ENCODE measurements around the gene HNF1A. TPM values are rescaled to one million over a fixed set of nuclear protein-coding genes. Genes with fewer than 3 reads are reported as not detected.
A peak's percentile ranks its signal among the peaks of the same experiment; 100 is the strongest.

Gene HNF1A
- total and polyA plus RNA-seq, 2 of the 13 experiments (the other 11 are each of a cell fraction or from before 2014, with no cell fraction given): 13.4 to 34.7 TPM

DNA sequence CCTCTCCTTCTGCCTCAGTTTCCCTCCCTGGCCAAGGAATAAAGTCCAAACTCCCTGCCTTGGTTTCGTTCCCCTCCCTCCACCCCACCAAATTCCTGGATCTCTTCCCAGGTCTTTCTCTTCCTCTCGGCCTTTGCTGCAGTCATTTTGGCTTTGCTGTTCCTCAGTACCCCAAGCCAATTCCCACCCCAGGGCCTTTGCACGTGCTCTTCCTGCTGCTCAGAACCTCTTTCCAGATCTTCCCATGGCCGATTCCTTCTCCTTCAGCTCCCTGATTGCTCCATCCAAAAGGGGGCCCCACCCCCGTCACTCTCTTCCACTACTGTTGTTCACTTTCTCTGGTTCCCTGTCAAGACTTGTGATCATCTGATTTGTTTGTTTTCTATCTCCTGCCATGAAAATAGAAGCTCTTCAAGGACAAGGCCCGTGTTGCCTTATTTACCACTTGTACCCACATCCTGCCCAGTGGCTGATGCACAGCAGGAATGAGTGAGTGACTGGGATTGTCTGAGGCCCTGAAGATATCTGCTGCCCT, 3.1 kb downstream of the HNF1A start (continued):
- TF ChIP-seq, protein P1, sequence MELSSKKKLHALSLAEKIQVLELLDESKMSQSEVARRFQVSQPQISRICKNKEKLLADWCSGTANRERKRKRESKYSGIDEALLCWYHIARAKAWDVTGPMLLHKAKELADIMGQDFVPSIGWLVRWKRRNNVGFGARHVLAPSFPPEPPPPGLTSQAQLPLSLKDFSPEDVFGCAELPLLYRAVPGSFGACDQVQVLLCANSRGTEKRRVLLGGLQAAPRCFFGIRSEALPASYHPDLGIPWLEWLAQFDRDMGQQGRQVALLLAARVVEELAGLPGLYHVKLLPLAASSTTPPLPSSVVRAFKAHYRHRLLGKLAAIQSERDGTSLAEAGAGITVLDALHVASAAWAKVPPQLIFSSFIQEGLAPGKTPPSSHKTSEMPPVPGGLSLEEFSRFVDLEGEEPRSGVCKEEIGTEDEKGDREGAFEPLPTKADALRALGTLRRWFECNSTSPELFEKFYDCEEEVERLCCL (CRISPR knock-in tag; IDR thresholded peaks at IDR 0.05; ENCODE audit: borderline replicate concordance): no peak
- TF ChIP-seq, protein P2, sequence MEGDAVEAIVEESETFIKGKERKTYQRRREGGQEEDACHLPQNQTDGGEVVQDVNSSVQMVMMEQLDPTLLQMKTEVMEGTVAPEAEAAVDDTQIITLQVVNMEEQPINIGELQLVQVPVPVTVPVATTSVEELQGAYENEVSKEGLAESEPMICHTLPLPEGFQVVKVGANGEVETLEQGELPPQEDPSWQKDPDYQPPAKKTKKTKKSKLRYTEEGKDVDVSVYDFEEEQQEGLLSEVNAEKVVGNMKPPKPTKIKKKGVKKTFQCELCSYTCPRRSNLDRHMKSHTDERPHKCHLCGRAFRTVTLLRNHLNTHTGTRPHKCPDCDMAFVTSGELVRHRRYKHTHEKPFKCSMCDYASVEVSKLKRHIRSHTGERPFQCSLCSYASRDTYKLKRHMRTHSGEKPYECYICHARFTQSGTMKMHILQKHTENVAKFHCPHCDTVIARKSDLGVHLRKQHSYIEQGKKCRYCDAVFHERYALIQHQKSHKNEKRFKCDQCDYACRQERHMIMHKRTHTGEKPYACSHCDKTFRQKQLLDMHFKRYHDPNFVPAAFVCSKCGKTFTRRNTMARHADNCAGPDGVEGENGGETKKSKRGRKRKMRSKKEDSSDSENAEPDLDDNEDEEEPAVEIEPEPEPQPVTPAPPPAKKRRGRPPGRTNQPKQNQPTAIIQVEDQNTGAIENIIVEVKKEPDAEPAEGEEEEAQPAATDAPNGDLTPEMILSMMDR (CRISPR knock-in tag; IDR thresholded peaks at IDR 0.05): no peak
- TF ChIP-seq TRAFD1 (CRISPR knock-in tag; IDR thresholded peaks at IDR 0.05; ENCODE audit: borderline replicate concordance) (no peak), HMGA1 (CRISPR knock-in tag; conservative IDR thresholded peaks at IDR 0.05) (no peak), SP140L (CRISPR knock-in tag; IDR thresholded peaks at IDR 0.05; ENCODE audit: borderline replicate concordance) (no peak), ARNT2 (CRISPR knock-in tag; IDR thresholded peaks at IDR 0.05; ENCODE audit: low read depth) (no peak), POLR2AphosphoS5 (IDR thresholded peaks at IDR 0.05; ENCODE audit: low read depth, low read length) (no peak), ZNF337 (CRISPR knock-in tag; IDR thresholded peaks at IDR 0.05; ENCODE audit: borderline replicate concordance, low read depth) (no peak), ELF3 (CRISPR knock-in tag; IDR thresholded peaks at IDR 0.05) (peak; percentile 39; the same call in 1 of the 2 replicates), HOXD1 (CRISPR knock-in tag; IDR thresholded peaks at IDR 0.05) (no peak), ZNF234 (CRISPR knock-in tag; conservative IDR thresholded peaks at IDR 0.05) (no peak), PHF21A (CRISPR knock-in tag; IDR thresholded peaks at IDR 0.05) (peak; percentile 61; the same call in 1 of the 2 replicates), CREB3 (CRISPR knock-in tag; IDR thresholded peaks at IDR 0.05) (no peak), ZNF260 (CRISPR knock-in tag; IDR thresholded peaks at IDR 0.05; ENCODE audit: borderline replicate concordance, low read depth) (no peak), ZNF660 (CRISPR knock-in tag; IDR thresholded peaks at IDR 0.05; ENCODE audit: borderline replicate concordance, low read depth) (no peak), ZFP37 (CRISPR knock-in tag; IDR thresholded peaks at IDR 0.05; ENCODE audit: borderline replicate concordance) (0 out of 2 replicates have a peak, but pooled peaks have one; percentile 22), RBM22 (optimal IDR thresholded peaks at IDR 0.05; ENCODE audit: low read length) (peak; percentile 26), SIN3B (IDR thresholded peaks at IDR 0.05; ENCODE audit: low read length) (no peak), MAZ (IDR thresholded peaks at IDR 0.05; ENCODE audit: borderline replicate concordance, low read depth, low read length) (no peak), MAZ (CRISPR knock-in tag; IDR thresholded peaks at IDR 0.05; ENCODE audit: low read depth) (no peak)
- TF ChIP-seq, protein P3, sequence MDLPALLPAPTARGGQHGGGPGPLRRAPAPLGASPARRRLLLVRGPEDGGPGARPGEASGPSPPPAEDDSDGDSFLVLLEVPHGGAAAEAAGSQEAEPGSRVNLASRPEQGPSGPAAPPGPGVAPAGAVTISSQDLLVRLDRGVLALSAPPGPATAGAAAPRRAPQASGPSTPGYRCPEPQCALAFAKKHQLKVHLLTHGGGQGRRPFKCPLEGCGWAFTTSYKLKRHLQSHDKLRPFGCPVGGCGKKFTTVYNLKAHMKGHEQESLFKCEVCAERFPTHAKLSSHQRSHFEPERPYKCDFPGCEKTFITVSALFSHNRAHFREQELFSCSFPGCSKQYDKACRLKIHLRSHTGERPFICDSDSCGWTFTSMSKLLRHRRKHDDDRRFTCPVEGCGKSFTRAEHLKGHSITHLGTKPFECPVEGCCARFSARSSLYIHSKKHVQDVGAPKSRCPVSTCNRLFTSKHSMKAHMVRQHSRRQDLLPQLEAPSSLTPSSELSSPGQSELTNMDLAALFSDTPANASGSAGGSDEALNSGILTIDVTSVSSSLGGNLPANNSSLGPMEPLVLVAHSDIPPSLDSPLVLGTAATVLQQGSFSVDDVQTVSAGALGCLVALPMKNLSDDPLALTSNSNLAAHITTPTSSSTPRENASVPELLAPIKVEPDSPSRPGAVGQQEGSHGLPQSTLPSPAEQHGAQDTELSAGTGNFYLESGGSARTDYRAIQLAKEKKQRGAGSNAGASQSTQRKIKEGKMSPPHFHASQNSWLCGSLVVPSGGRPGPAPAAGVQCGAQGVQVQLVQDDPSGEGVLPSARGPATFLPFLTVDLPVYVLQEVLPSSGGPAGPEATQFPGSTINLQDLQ (CRISPR knock-in tag; IDR thresholded peaks at IDR 0.05): no peak

All from HepG2 (cell line).